GM12874 (cell line): Measurements from ENCODE around the gene SIX5.

Source experiments
- TF ChIP-seq, protein P1 (sequence below): IDR thresholded peaks from 2 replicates; pipeline ENCODE4 v1.5.1; 2011; ENCODE audit warnings: low read depth, mild to moderate bottlenecking, control low read depth, low read length, moderate library complexity; ENCODE audit not compliant: insufficient read depth

Gene SIX5

DNA sequence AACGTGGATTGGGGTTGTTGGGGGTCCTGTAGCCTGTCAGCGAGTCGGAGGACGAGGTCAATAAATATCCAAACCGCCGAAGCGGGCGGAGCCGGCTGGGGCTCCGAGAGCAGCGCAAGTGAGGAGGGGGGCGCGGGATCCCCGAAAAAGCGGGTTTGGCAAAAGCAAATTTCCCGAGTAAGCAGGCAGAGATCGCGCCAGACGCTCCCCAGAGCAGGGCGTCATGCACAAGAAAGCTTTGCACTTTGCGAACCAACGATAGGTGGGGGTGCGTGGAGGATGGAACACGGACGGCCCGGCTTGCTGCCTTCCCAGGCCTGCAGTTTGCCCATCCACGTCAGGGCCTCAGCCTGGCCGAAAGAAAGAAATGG is 754 bp upstream of the SIX5 start:
- TF ChIP-seq, protein P1, sequence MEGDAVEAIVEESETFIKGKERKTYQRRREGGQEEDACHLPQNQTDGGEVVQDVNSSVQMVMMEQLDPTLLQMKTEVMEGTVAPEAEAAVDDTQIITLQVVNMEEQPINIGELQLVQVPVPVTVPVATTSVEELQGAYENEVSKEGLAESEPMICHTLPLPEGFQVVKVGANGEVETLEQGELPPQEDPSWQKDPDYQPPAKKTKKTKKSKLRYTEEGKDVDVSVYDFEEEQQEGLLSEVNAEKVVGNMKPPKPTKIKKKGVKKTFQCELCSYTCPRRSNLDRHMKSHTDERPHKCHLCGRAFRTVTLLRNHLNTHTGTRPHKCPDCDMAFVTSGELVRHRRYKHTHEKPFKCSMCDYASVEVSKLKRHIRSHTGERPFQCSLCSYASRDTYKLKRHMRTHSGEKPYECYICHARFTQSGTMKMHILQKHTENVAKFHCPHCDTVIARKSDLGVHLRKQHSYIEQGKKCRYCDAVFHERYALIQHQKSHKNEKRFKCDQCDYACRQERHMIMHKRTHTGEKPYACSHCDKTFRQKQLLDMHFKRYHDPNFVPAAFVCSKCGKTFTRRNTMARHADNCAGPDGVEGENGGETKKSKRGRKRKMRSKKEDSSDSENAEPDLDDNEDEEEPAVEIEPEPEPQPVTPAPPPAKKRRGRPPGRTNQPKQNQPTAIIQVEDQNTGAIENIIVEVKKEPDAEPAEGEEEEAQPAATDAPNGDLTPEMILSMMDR, result no peak

DNA sequence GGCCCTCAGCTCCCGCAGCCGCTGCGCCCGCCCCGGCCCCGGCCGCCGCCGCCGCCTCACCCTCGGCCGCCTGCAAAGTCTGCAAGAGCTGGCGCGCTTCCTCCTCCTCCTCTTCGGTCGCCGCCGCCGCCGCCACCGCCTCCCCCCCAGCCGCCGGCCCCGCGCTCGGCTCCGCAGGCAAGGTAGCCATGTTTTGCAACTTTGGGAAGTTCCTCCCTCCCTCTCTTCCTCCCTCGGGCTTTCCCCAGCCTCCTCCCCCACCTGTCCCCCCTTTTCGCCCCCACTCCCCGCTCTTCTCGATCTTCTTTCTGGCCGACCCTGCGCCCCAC is 433 bp downstream of the SIX5 start:
- TF ChIP-seq, protein P1, result no peak

DNA sequence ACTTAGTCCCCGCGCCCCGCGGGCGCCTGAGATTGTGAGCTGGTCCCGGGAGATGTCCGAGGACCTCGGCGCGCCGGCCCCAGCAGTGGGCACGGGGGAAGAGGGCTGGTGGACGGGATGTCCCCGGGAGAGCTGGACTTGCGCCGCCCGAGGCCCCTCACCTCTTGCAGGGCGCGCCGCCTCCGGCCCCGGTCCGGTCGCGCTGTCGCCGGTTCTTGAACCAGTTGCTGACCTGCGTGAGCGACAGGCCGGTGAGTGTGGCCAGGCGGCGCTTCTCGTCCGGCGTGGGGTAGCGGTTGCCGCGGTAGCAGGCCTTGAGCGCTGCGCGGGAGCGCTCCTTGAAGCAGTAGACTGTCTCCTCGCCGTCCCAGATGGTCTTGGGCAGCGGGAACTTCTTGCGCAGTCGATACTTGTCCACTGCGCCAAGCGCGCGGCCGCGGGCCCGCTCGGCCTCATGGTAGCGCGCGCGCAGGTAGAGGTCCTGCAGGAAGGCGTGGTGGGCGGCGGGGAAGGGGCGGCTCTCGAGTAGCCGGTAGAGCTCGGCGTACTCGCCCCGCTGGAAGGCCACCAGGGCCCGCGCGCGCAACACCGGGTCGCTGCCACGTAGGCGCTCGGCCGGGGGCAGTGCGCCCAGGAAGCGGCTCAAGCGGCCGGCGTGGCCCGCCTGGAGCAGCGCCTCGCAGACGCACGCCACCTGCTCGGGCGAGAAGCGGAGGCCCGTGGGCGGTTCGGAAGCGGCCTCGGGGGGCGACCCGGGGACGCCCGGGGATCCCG is 984 bp downstream of the SIX5 start:
- TF ChIP-seq, protein P1, result no peak

DNA sequence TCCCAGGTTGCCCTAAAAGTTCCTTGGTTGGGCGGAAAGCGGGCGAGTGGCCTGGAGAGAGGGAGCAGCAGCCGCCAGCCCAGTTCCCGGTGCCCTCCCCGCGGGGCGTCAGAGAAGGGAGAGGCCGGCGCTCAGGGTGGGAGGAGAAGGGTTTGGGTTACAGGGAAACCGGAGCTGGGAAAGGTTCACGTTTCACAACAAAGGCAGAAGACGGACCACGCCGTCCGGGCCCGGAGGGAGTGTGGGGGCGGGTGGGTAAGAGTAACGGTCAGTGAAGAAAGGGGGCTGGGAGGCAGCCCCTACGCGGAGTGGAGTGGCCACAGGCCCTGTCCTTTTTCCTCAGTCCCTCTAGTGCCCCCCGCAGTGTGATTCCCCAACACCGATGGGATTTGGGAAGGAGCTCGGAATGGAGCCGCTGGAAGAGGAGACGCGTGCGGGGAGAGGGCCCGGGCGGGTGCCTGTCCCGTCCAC is 1.6 kb downstream of the SIX5 start:
- TF ChIP-seq, protein P1, result no peak

DNA sequence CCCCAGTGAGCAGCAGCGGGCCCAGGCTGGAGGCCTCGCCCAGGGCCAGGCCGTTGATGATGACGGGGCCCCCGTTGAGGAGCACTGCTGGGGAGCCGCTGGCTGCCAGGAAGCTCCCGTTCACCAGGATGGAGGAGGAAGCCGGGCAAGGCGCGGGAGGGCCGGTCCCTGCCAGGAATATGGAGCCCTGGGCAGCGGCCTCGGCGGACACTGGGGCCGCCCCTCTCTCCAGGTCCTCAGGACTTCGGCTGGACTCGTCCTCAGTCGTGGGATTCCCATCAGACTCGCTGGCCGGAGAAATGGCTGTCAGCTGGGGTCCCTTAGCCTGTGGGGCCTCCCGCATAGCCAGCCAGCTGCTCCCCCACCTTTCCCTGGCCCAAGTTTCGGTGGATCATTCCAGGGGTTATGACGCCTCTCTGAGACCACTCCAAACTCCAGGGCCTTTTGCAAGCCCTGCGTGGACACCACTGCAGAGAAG is 2.1 kb downstream of the SIX5 start:
- TF ChIP-seq, protein P1, result no peak

DNA sequence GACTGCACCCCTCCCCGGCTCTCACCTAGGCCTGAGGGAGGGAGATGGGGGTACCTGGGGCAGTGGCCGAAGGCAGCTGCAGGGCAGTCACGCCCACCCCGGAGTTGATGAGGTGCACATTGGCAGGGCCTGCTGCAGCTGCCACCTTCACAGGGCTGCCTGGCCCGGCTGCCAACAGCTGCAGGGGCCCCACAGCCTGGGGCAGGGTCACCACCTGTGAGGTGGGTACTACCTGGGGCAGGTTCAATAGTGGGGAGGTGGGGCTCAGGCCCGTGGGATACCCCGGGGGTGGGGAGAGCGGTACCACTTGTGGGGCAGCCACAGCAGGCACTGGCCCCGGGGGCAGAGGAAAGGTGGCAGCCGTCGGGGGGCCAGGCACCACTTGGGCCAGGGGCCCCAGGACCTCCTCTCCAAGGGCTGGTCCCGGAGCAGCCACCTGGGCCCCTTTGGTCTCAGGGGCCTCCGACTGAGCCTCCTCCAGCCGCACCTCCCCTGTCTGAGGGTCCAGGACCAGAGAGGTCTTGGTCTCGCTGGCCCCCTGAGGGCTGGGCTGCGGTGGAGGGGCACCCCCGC is 2.7 kb downstream of the SIX5 start:
- TF ChIP-seq, protein P1, result no peak

DNA sequence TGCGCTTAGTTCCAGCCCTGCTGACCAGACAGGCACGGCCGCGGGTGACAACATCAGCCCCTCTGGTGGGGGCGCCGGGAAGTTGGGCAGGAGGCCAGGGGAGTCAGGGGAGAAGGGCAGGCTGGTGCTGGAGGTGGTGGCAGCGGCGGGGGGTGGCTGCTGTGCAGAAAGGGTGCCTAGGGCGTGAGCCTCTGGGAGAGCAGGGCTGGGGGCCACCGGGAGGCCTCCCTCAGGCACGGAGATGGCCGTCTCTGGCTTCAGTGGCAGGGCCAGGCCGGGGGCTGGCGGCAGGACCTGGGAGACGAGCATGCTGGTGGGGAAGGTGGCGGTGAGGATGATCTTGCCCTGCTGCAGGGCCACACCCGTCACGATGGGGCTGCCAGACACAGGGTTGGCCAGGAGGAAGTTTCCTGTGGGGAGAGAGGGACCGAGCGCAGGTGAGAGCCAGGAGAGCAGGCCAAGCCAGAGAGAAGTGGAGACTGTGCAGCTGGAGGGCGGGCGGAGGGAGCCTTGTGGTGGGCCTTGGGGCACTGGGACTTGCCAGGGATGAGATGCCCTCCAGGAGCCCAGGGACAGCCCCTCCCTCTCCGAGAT is 3.3 kb downstream of the SIX5 start:
- TF ChIP-seq, protein P1, result no peak
